ENCODE results near the gene ZBTB20. TPM values are rescaled to one million over a fixed set of nuclear protein-coding genes. Genes with fewer than 3 reads are reported as not detected.

ZBTB20 gene
- total RNA-seq, 4 donors from 2014 or later, result 69.9 to 112 (median 80.8) TPM

DNA sequence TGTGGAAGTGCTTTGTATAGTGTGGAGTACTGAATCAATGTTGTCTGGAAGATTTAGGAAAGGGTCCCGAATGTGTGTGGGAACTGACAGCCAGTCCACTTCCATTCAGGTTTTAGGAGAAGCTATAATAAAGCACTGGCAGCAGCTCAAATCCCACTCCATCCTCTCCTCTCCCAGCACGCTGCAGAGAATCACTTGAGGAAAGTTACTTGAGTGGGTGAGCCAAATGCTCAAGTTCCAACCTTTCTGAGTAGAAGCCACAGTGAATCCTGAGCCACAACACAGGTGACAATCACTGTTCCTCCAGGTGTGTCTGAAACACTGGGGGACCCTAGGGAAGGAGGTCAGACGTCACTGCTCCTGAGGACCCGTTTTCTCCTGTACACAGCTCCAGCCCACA lies 746.7 kb downstream of the ZBTB20 start:
- Histone ChIP-seq H3K36me3 (no peaks in the 10 kb centered on the region), H3K27ac (replicated peaks in 1 of 4) (peak overlapping the region; percentile 37 to 71 (median 50)), H3K9me3 (no peaks in the 10 kb centered on the region), H3K4me1 (peaks cover 34 to 44% (median 42%) of the 10 kb centered on the region in 4 donors), H3K27me3 (no peaks in the 10 kb centered on the region), H3K4me3 (peak overlapping the region in 3 of 4 donors; percentile 11 to 36 (median 17))
- intact Hi-C loops (cut with DNase I), result no loop called here
- WGBS, result 41% methylated on average over 4 of the region's 4 CpGs
- TF ChIP-seq, protein P1, sequence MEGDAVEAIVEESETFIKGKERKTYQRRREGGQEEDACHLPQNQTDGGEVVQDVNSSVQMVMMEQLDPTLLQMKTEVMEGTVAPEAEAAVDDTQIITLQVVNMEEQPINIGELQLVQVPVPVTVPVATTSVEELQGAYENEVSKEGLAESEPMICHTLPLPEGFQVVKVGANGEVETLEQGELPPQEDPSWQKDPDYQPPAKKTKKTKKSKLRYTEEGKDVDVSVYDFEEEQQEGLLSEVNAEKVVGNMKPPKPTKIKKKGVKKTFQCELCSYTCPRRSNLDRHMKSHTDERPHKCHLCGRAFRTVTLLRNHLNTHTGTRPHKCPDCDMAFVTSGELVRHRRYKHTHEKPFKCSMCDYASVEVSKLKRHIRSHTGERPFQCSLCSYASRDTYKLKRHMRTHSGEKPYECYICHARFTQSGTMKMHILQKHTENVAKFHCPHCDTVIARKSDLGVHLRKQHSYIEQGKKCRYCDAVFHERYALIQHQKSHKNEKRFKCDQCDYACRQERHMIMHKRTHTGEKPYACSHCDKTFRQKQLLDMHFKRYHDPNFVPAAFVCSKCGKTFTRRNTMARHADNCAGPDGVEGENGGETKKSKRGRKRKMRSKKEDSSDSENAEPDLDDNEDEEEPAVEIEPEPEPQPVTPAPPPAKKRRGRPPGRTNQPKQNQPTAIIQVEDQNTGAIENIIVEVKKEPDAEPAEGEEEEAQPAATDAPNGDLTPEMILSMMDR (IDR thresholded peaks at IDR 0.05), result no peak
- TF ChIP-seq POLR2A (IDR thresholded peaks at IDR 0.05; ENCODE audit: low read depth), result no peak
- TF ChIP-seq EP300 (IDR thresholded peaks at IDR 0.05), result no peak
- no peak for TF ChIP-seq POLR2AphosphoS5 (IDR thresholded peaks at IDR 0.05)
- DNase-seq (ENCODE audit: extremely low spot score), result no peak

DNA sequence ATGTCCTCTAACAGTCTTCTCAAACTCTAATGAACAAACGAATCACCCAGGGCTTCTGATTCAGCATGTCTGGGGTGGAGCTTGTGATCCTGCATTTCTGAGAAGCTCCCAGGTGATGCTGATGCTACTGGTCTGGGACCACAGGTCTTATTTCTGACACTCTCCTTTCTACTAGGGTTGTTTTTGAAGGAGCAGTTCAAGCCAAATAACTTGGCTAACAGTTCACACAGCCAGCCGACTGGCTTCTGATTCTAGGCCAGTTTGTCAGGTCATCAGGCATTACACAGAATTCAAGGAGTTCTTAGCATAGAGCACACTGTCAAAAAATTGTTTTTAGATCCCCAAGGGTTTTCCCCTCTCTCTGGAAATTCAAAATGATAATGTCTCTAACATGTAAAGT lies 752.5 kb downstream of the ZBTB20 start:
- Histone ChIP-seq H3K4me3 (no peak overlapping the region), H3K27me3 (no peaks in the 10 kb centered on the region), H3K9me3 (no peaks in the 10 kb centered on the region), H3K27ac (replicated peaks in 1 of 4) (peak overlapping the region in 1 of 4 donors; percentile 15), H3K4me1 (peaks cover 11 to 26% (median 16%) of the 10 kb centered on the region in 4 donors), H3K36me3 (no peaks in the 10 kb centered on the region)
- DNase-seq (ENCODE audit: extremely low spot score), result no peak
- no peak for TF ChIP-seq EP300 (IDR thresholded peaks at IDR 0.05)
- no peak for TF ChIP-seq POLR2A (IDR thresholded peaks at IDR 0.05; ENCODE audit: low read depth)
- TF ChIP-seq POLR2AphosphoS5 (IDR thresholded peaks at IDR 0.05), result no peak
- TF ChIP-seq, protein P1 (IDR thresholded peaks at IDR 0.05), result no peak
- WGBS, result 32% methylated on average over 2 of the region's 2 CpGs
- intact Hi-C loops (cut with DNase I), result no loop called here

DNA sequence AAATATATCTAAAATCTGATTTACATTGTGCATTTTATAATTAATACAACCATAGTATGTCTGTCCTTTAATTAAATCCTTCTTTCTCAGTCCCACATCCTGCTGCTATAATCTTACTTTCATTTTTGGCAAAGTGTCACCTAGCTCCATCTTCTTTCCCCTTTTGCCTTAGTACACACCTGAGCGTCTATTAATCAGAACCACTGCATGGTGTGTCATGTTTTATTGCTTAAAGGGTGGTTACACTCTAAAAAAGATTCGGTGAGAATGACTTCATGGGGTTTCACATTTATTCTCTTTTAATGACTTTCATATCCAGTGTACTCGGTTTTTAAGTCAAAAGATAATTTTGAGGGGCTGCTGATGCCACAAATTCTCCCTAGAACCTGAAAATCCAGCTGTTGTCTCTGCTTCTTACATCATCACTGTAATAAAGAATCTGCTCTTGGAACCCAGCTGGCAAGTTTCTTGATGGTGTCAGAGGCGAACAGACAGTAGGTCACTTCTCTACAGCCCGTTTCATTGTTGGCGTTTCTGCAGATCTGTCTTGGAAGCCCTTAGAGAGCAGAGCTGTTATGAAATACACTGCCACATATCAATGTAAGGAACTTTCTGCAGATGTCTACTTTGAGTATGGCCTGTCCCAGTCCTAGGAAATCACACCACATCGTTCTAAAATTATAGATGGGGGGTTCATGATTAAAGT lies 753.6 kb downstream of the ZBTB20 start:
- no peak for DNase-seq (ENCODE audit: extremely low spot score)
- Histone ChIP-seq H3K9me3 (no peaks in the 10 kb centered on the region), H3K27ac (replicated peaks in 1 of 4) (no peak overlapping the region), H3K4me3 (no peak overlapping the region), H3K36me3 (peaks cover 3 to 8% (median 3%) of the 10 kb centered on the region in 4 donors), H3K4me1 (peaks cover 9 to 25% (median 14%) of the 10 kb centered on the region in 4 donors), H3K27me3 (no peaks in the 10 kb centered on the region)
- TF ChIP-seq POLR2A (IDR thresholded peaks at IDR 0.05; ENCODE audit: low read depth), result no peak
- TF ChIP-seq POLR2AphosphoS5 (IDR thresholded peaks at IDR 0.05), result no peak
- no peak for TF ChIP-seq EP300 (IDR thresholded peaks at IDR 0.05)
- TF ChIP-seq, protein P1 (IDR thresholded peaks at IDR 0.05), result no peak
- intact Hi-C loops (cut with DNase I), result no loop called here
- 84% methylated on average over 7 of the region's 7 CpGs for WGBS

DNA sequence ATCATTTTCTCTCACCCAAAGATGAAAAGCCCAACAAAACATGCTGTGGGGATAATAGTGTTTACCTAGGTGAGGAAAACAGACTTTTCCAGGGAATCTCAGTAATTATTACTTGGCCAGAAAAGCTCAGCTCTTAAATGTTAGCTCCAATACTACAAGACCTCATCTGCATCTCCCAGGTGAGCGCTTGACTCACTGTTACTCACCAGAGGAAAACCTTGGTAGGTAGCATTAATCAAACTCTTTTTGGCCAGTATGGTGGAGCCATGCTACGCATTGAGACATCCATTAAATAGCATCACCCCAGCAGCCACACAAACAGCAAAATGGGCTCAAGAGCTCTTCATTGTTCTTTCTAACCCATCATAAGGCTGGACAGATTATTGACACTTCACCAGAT lies 754.3 kb downstream of the ZBTB20 start:
- Histone ChIP-seq H3K27ac (replicated peaks in 1 of 4) (no peak overlapping the region), H3K4me1 (peaks cover 9 to 25% (median 14%) of the 10 kb centered on the region in 4 donors), H3K4me3 (no peak overlapping the region), H3K27me3 (no peaks in the 10 kb centered on the region), H3K9me3 (no peaks in the 10 kb centered on the region), H3K36me3 (peaks cover 7 to 15% (median 8%) of the 10 kb centered on the region in 4 donors)
- no peak for DNase-seq (ENCODE audit: extremely low spot score)
- intact Hi-C loops (cut with DNase I), result no loop called here
- WGBS, result 100% methylated on average over 2 of the region's 2 CpGs
- TF ChIP-seq EP300 (IDR thresholded peaks at IDR 0.05) (no peak), POLR2AphosphoS5 (IDR thresholded peaks at IDR 0.05) (no peak), POLR2A (IDR thresholded peaks at IDR 0.05; ENCODE audit: low read depth) (no peak)
- TF ChIP-seq, protein P1 (IDR thresholded peaks at IDR 0.05), result no peak

Measured in esophagus muscularis mucosa (tissue), 4 donors.